Measurements from ENCODE around the gene CNTNAP2.

CNTNAP2 gene

GRCh38 chr7:148270576-148270975, 2154.0 kb downstream of the CNTNAP2 start:
- Histone ChIP-seq H3K27ac (ENCODE audit: low read depth, low read length, severe bottlenecking) (no peak overlapping the region), H3K36me3 (ENCODE audit: control insufficient read depth, insufficient read depth, low read length) (no peaks in the 10 kb centered on the region), H3K9me3 (ENCODE audit: control insufficient read depth, low read length) (no peaks in the 10 kb centered on the region), H3K4me3 (ENCODE audit: extremely low read depth, insufficient read depth, low read length, poor library complexity, severe bottlenecking) (no peak overlapping the region), H3K4me1 (ENCODE audit: control insufficient read depth, insufficient read depth, low read length, poor library complexity, severe bottlenecking) (no peaks in the 10 kb centered on the region)
- WGBS, 2 experiments (ENCODE audit: insufficient coverage in 2 of 2) = 92 to 93% methylated on average over 3 to 4 of the region's 4 CpGs

GRCh38 chr7:148274118-148274517, 2157.5 kb downstream of the CNTNAP2 start:
- Histone ChIP-seq H3K4me1 (ENCODE audit: control insufficient read depth, insufficient read depth, low read length, poor library complexity, severe bottlenecking) (no peaks in the 10 kb centered on the region), H3K4me3 (ENCODE audit: extremely low read depth, insufficient read depth, low read length, poor library complexity, severe bottlenecking) (no peak overlapping the region), H3K9me3 (ENCODE audit: control insufficient read depth, low read length) (no peaks in the 10 kb centered on the region), H3K36me3 (ENCODE audit: control insufficient read depth, insufficient read depth, low read length) (no peaks in the 10 kb centered on the region), H3K27ac (ENCODE audit: low read depth, low read length, severe bottlenecking) (no peak overlapping the region)
- WGBS, 2 experiments (ENCODE audit: insufficient coverage in 2 of 2) = 95% methylated on average over 3 of the region's 3 CpGs; no CpG with 5 or more reads in 1 of the 2 experiments

GRCh38 chr7:148275359-148275890, 2158.8 kb downstream of the CNTNAP2 start:
- Histone ChIP-seq H3K9me3 (ENCODE audit: control insufficient read depth, low read length) (no peaks in the 10 kb centered on the region), H3K4me1 (ENCODE audit: control insufficient read depth, insufficient read depth, low read length, poor library complexity, severe bottlenecking) (no peaks in the 10 kb centered on the region), H3K27ac (ENCODE audit: low read depth, low read length, severe bottlenecking) (no peak overlapping the region), H3K36me3 (ENCODE audit: control insufficient read depth, insufficient read depth, low read length) (no peaks in the 10 kb centered on the region), H3K4me3 (ENCODE audit: extremely low read depth, insufficient read depth, low read length, poor library complexity, severe bottlenecking) (no peak overlapping the region)
- WGBS, 2 experiments (ENCODE audit: insufficient coverage in 2 of 2) = 89 to 91% methylated on average over 4 of the region's 4 CpGs

- H3K4me1 ChIP-seq (ENCODE audit: control insufficient read depth, insufficient read depth, low read length, poor library complexity, severe bottlenecking) = no peaks in the 10 kb centered on the region
- 92 to 95% methylated on average over 11 of the region's 11 CpGs for WGBS, 2 experiments (ENCODE audit: insufficient coverage in 2 of 2)
- no peak overlapping the region for H3K27ac ChIP-seq (ENCODE audit: low read depth, low read length, severe bottlenecking)
- no peak overlapping the region for H3K4me3 ChIP-seq (ENCODE audit: extremely low read depth, insufficient read depth, low read length, poor library complexity, severe bottlenecking)
- no peaks in the 10 kb centered on the region for H3K36me3 ChIP-seq (ENCODE audit: control insufficient read depth, insufficient read depth, low read length)
- no peaks in the 10 kb centered on the region for H3K9me3 ChIP-seq (ENCODE audit: control insufficient read depth, low read length)
Observed at GRCh38 chr7:148276314-148277041, 2159.9 kb downstream of the CNTNAP2 start.

GRCh38 chr7:148277042-148277660, 2160.6 kb downstream of the CNTNAP2 start:
- Histone ChIP-seq H3K27ac (ENCODE audit: low read depth, low read length, severe bottlenecking) (no peak overlapping the region), H3K4me3 (ENCODE audit: extremely low read depth, insufficient read depth, low read length, poor library complexity, severe bottlenecking) (no peak overlapping the region), H3K9me3 (ENCODE audit: control insufficient read depth, low read length) (no peaks in the 10 kb centered on the region), H3K4me1 (ENCODE audit: control insufficient read depth, insufficient read depth, low read length, poor library complexity, severe bottlenecking) (no peaks in the 10 kb centered on the region), H3K36me3 (ENCODE audit: control insufficient read depth, insufficient read depth, low read length) (no peaks in the 10 kb centered on the region)
- WGBS, 2 experiments (ENCODE audit: insufficient coverage in 2 of 2) = 83 to 88% methylated on average over 5 to 8 of the region's 11 CpGs

DNA sequence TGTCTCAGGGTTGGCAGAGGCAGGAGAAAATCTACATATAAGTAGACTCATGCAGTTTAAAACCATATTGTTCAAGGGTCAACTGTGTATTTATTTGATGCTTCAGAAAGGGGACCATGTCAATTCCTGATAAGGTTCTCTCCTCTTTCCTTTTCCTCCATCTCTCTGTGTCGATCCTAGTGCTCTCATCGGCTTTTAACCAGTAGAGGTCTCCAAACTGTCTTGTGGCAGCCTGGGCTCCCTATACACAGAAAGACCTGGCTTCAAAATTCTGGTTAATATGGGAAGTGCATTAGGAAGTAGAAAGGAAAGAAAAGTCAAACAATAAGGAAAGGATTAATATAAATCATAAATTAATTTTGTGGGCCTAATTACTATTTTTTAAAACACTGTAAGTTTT, 2169.5 kb downstream of the CNTNAP2 start:
- Histone ChIP-seq H3K36me3 (ENCODE audit: control insufficient read depth, insufficient read depth, low read length) (no peaks in the 10 kb centered on the region), H3K4me3 (ENCODE audit: extremely low read depth, insufficient read depth, low read length, poor library complexity, severe bottlenecking) (no peak overlapping the region), H3K27ac (ENCODE audit: low read depth, low read length, severe bottlenecking) (no peak overlapping the region), H3K9me3 (ENCODE audit: control insufficient read depth, low read length) (peaks cover 5% of the 10 kb centered on the region), H3K4me1 (ENCODE audit: control insufficient read depth, insufficient read depth, low read length, poor library complexity, severe bottlenecking) (no peaks in the 10 kb centered on the region)
- WGBS, 2 experiments (ENCODE audit: insufficient coverage in 2 of 2) = 14 to 20% methylated on average over 2 of the region's 2 CpGs

- Histone ChIP-seq H3K4me1 (ENCODE audit: control insufficient read depth, insufficient read depth, low read length, poor library complexity, severe bottlenecking) (no peaks in the 10 kb centered on the region), H3K9me3 (ENCODE audit: control insufficient read depth, low read length) (peaks cover 5% of the 10 kb centered on the region), H3K4me3 (ENCODE audit: extremely low read depth, insufficient read depth, low read length, poor library complexity, severe bottlenecking) (no peak overlapping the region), H3K27ac (ENCODE audit: low read depth, low read length, severe bottlenecking) (no peak overlapping the region), H3K36me3 (ENCODE audit: control insufficient read depth, insufficient read depth, low read length) (no peaks in the 10 kb centered on the region)
- WGBS, 2 experiments (ENCODE audit: insufficient coverage in 2 of 2) = 100% methylated on average over 1 of the region's 2 CpGs; no CpG with 5 or more reads in 1 of the 2 experiments
Observed at GRCh38 chr7:148287538-148287937, 2170.9 kb downstream of the CNTNAP2 start.

DNA sequence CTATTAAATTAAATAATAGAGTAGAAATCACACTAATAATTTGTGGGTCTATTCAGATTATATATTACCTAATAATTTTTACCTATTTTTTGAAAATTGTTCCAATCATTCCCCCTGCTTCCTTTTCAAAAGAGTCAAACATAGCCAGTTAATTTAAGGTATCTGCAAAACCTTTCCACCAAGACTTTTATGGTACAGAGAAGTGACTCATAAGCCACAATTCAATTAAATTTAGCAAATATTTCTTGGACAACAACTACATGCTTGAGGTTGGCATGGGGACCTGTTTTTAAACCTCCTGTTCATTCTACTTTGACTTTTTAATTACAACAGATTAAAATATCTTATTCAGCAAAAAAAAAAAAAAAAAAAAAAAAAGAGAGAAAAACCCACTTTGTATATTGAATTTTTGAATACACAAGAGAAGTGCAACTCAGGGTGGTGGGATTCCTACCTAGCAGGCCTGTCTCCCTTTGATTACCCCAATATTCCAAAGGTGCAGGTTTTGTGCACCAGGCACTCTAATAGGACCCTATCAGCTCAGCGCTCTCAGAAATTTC, 2172.1 kb downstream of the CNTNAP2 start:
- Histone ChIP-seq H3K27ac (ENCODE audit: low read depth, low read length, severe bottlenecking) (no peak overlapping the region), H3K4me1 (ENCODE audit: control insufficient read depth, insufficient read depth, low read length, poor library complexity, severe bottlenecking) (no peaks in the 10 kb centered on the region)
- no CpG with 5 or more reads among the region's 1 CpG for WGBS, 2 experiments (ENCODE audit: insufficient coverage in 2 of 2)

DNA sequence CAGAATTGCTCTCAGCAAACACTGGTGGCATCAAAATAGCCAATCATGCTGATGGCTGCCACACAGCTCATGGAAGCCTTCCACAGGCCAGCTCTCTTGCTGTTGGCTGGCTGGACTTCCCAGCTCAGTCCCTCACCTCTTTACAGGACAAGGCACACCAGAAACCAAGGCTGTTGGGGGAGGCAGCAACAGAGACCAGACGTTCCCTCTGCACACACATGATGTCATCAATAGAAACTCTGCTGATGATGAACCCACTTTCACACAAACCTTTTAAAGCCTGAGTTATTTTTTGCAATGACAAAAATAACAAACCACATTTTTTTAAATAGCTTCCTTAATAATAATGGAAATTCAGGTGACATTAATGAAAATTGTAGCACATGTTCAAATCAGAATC, 2173.0 kb downstream of the CNTNAP2 start:
- Histone ChIP-seq H3K4me1 (ENCODE audit: control insufficient read depth, insufficient read depth, low read length, poor library complexity, severe bottlenecking) (no peaks in the 10 kb centered on the region), H3K4me3 (ENCODE audit: extremely low read depth, insufficient read depth, low read length, poor library complexity, severe bottlenecking) (no peak overlapping the region), H3K9me3 (ENCODE audit: control insufficient read depth, low read length) (peaks cover 5% of the 10 kb centered on the region), H3K36me3 (ENCODE audit: control insufficient read depth, insufficient read depth, low read length) (no peaks in the 10 kb centered on the region), H3K27ac (ENCODE audit: low read depth, low read length, severe bottlenecking) (no peak overlapping the region)
- WGBS, 2 experiments (ENCODE audit: insufficient coverage in 2 of 2) = no CpG with 5 or more reads among the region's 1 CpG

More for the DNA sequence above, 2172.1 kb downstream of the CNTNAP2 start:
- Histone ChIP-seq H3K4me3 (ENCODE audit: extremely low read depth, insufficient read depth, low read length, poor library complexity, severe bottlenecking) (no peak overlapping the region), H3K9me3 (ENCODE audit: control insufficient read depth, low read length) (peaks cover 5% of the 10 kb centered on the region), H3K36me3 (ENCODE audit: control insufficient read depth, insufficient read depth, low read length) (no peaks in the 10 kb centered on the region)

GRCh38 chr7:148290538-148290937, 2173.9 kb downstream of the CNTNAP2 start:
- Histone ChIP-seq H3K4me3 (ENCODE audit: extremely low read depth, insufficient read depth, low read length, poor library complexity, severe bottlenecking) (no peak overlapping the region), H3K4me1 (ENCODE audit: control insufficient read depth, insufficient read depth, low read length, poor library complexity, severe bottlenecking) (no peaks in the 10 kb centered on the region), H3K9me3 (ENCODE audit: control insufficient read depth, low read length) (peaks cover 5% of the 10 kb centered on the region), H3K27ac (ENCODE audit: low read depth, low read length, severe bottlenecking) (no peak overlapping the region), H3K36me3 (ENCODE audit: control insufficient read depth, insufficient read depth, low read length) (no peaks in the 10 kb centered on the region)
- 41 to 51% methylated on average over 2 of the region's 3 CpGs for WGBS, 2 experiments (ENCODE audit: insufficient coverage in 2 of 2)
